GM18519 (cell line): ENCODE measurements around the gene NTM.

Experiments used
- ATAC-seq: cut with Tn5 transposase; IDR thresholded peaks from one replicate; pipeline ENCODE4 v1.9.1; 2021; ENCODE audit warnings: mild to moderate bottlenecking, moderate library complexity; ENCODE audit not compliant: unreplicated experiment, low FRiP score

Gene NTM

DNA sequence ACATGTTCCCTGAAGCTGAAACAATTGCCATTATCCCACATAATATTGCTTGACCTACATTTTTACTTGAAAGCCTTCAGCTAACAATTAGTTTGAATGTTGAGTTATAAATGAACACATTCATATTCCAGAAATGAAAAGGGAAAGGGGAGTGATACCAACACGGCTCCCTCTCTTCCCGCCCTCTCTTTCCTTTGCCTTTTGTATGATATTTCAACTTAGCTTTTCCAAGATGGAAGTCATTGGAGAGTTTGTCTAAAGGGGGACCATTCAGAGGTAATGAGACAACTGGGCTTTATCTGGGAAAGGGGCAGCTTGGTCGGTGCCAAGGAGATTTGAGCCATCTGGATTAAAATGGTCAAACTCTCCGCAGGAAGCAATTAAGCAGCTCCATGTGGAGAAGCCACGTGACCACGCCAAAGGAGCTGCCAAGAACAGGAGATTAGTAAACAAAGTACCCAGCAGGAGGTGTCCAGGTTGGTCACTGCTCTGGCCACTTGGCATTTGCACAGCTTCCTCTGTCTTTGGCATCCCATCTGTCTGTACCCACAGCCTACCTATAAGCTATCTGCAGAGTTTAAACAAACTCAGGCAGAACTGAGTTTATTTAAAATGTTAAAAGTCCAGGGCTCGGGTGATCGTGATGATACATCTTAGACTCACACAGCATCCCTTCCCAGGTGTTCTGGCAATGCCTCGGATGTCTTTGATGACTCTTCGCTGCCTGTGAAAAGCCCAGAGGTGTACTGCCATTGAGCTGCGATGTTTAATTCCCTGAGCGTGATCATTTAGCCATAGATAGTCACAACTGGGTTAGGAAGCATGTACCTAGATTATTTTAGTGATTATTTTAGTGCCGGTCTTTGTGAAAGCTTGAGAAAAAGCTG, 735.9 kb downstream of the NTM start:
- no peak for ATAC-seq

- no peak for ATAC-seq
These were observed 740.9 kb downstream of the NTM start for GRCh38 chr11:132111316-132111715.

DNA sequence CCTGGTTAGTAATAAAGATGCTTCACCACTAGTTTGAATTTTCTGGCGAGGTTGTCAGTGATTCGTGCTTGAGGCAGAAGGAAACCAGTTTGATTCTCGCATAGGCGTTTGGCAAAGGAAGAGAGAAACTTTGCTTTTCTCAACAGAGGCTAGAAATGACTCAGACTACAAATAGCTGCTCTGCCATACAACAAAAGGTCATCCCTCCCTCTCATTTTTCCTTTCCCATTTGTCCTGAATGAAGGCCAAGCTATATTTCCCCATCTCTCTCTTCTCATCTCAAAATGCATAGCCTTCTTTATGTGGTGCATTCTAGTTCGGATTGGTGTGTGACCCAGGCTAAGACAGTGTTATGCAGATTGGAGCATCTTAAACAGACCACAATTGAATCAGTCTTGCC, 741.4 kb downstream of the NTM start:
- no peak for ATAC-seq

DNA sequence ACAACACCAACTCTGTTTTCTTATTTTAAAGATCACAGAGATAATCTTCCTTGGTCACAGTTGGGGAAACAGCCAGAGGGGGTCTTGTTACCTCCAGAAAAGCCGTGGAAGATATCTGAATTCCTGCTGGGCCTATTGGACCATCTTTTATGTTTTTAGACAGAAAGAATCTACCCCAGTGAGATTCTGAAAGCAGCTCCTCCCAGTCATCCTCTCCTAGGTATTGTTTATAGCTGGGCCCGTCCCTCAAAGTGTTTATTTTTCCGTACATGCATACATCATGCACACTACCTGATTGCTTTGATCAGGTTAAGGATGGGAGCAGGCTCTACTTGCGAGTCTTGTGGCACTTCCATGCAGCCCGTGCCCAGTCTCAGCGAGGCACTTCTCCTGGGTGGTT, 742.4 kb downstream of the NTM start:
- ATAC-seq = no peak

GRCh38 chr11:132114185-132114584, 743.8 kb downstream of the NTM start:
- no peak for ATAC-seq

- no peak for ATAC-seq
These were observed 744.3 kb downstream of the NTM start for GRCh38 chr11:132114743-132115142.

DNA sequence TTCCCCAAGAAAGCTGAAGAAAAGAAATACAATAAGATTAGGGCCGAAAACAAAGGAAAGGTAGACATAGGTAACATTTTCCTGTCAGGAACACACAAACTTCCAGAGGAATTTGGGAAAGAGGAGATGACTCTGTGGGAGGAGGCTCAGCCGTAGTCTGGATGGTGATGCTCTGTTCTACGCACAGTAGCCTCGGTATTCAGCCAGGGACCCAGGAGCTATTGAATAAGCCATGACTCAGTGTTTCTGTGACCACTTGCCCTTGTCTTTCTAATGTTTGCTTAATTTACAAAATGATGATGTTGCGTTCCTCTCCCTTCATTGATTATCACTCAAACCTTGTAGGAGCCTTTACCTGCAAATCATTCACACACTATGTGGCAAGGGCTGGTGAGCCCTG, 745.0 kb downstream of the NTM start:
- ATAC-seq = no peak

DNA sequence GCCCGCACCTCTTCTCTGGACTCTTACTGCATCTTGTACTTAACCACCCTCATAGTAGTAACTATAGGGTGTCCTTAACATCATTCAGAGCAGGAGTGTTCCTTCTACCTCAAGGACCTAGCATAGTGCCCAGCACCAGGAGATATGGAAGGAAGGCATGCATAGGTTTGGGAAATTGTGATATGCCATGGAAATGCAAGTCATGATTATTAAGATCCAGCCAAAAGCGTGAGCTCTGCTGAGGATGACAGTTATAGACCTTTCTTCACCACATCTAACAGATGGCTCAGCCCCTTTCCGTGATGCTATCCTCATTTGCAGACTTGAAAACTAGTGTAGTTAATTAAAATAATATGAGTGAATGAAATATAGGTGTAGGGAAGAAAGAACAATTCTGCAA, 746.1 kb downstream of the NTM start:
- no peak for ATAC-seq

DNA sequence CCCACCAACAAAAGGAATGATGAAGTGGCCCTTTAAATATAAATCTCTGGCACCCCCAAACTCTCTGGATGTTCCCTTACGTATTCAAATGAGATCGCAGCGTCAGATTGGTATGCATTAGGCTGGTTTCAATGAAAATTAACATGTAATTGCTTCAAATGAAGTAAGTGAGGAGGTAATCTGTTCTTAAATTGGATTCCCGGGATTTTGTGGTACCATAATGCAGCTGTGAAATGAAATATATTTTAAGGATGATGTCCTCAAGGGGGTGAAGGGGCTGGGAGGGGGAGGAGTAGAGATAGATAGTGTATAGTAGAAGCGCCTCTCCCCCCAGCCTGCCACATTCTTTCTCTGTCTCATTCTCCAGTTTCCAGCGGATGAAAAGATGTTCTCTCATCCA, 748.2 kb downstream of the NTM start:
- no peak for ATAC-seq

DNA sequence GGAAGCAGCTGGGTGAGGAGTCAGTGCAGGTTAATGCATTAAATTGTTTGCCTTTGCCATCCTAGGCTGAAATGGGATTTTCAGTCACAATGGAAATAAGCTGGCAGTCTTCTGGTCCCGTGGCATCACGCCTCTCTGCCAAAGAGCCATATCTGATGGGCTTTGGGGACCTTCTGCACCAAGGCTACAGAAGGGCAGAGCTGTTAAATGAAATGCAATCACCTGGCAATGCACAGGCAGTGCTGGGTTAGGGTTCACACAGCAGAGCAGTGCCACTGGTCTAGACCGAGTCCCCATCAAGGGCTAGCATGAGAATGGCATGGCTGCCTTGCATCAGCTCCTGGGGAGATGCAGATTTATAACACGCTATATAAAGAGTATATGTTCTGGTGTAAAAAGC, 749.2 kb downstream of the NTM start:
- ATAC-seq = no peak

- ATAC-seq = no peak
These were observed 752.3 kb downstream of the NTM start for GRCh38 chr11:132122735-132123134.

DNA sequence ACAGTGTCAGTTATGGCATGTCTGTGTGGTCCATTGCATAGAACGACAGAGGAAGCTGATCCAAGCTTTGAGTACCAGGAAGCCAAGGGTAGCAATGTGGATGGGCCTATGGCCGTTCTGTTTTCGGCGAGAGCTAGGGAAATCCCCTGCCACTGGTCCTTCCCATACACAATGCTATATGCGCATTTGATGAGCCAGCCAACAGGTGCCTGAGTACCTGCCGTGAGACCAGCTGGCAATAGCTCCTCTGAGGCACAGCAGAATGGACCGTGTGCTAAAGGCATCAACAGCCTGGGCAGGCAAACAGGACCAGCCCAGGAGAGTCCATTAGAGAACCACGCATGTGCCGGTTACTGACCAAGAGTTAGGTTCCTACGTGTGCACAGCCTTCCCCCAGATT, 753.0 kb downstream of the NTM start:
- no peak for ATAC-seq

GRCh38 chr11:132123854-132124835, 753.7 kb downstream of the NTM start:
- ATAC-seq = peak; percentile 80

DNA sequence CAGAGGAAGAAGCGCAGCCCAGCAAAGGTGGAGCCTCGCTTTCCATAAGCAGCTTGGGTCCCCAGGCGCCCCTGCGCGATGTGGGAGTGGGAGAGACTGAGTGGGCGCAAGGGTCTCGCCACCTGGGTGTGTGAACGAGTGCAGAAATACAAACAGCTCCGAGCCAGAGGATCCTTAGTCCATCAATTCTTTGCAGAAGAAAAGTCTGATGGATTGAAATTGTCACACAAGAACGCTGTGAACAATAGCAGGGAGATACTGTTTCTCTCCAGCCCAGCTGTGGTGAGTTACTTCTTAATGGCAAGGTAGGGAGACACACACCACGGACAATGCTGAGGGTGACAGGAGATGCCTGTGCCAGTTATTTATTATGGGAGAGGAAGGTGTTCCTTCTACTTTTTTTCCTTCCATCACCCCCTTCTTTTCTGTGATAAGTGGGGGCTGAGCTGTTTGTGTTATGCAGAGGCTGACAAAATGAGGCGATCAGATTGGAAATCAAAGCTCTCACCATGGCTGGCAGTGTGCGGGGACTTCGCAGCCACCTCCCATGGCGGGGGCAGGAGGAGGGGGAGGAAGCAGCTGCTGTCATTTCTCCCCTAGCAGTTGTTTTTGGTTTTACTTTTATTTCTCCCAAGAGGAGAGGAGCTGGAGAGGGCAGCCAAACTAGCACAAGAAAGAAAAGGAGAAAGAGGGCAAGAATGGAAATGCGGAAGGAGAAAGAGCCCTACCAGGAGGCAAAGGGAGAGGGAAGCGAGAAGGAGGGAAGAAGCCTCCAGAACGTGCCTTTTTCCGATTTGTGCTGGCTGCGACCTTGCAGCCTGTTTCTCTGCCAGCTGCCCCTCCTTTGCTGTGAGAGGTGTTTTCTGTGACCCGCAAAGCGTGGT, 755.8 kb downstream of the NTM start:
- ATAC-seq = no peak

GRCh38 chr11:132126973-132127899, 756.8 kb downstream of the NTM start:
- ATAC-seq = no peak

DNA sequence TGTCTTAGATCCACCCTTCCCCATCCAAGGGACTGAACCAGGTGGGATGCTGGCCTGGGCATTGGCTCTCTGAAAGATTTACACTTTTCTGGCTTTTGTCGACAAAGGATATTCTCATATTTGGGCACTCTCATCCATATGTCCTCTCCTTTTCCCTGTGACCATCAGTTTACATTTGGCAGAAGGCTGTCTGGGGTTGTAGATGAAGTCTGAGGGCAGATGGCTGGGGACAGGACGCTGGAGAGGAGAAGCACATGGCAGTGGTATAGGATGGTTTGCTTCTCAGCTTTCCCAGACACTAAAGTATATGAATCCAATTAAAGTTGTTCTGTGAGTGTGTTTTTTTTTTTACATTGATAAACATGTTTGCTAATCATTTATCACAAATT, 757.5 kb downstream of the NTM start:
- ATAC-seq = no peak

GRCh38 chr11:132131047-132131446, 760.6 kb downstream of the NTM start:
- no peak for ATAC-seq

DNA sequence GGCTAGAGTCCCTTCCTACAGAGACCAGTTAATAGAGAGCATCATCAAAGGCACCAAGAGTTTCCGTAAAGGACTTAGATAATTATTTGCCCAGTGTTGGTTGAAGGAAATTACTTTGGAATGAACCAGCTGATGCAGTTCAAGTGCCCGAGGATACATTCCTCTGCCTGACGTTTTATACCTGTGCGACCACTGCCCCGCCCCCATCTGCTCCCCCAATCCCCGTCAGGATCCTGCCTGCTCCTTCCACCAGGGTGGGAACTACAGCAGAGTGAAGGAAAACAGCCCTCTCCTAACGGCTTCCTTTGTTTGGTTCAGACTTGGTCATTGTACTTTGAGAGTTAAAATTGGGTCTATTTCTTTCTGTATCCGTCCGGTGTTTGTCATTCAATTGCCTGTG, 761.5 kb downstream of the NTM start:
- no peak for ATAC-seq

DNA sequence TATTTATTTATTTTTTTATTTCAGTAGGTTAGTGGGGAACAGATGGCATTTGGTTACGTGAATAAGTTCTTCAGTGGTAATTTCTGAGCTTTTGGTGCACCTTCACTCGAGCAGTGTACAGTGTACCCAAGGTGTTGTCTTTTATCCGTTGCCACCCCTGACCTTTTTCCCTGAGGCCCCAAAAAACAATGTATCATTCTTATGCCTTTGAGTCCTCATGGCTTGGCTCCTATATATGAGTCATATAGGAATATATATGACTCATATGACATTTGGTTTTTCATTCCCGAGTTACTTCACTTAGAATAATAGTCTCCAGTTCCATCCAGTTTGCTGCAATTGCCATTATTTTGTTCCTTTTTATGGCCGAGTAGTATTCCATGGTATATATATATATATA, 763.9 kb downstream of the NTM start:
- no peak for ATAC-seq
